ENCODE results near the gene NAT9. TPM values are rescaled to one million over a fixed set of nuclear protein-coding genes. Genes with fewer than 3 reads are reported as not detected.

NAT9 gene, protein sequence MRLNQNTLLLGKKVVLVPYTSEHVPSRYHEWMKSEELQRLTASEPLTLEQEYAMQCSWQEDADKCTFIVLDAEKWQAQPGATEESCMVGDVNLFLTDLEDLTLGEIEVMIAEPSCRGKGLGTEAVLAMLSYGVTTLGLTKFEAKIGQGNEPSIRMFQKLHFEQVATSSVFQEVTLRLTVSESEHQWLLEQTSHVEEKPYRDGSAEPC
- 67.8 TPM for total RNA-seq (ENCODE audit: unreplicated experiment)
- long read RNA-seq, transcript NAT9-201 (7 exons, 1,875 nt) = minor isoform, 5 of 34 reads
- long read RNA-seq, transcript NAT9-210 (7 exons, 1,860 nt) = major isoform, 7 of 34 reads
- long read RNA-seq, partial matches to known transcripts = 1 of 34 reads
- long read RNA-seq, other reads (novel, unspliced or antisense) = 15 of 34 reads

DNA sequence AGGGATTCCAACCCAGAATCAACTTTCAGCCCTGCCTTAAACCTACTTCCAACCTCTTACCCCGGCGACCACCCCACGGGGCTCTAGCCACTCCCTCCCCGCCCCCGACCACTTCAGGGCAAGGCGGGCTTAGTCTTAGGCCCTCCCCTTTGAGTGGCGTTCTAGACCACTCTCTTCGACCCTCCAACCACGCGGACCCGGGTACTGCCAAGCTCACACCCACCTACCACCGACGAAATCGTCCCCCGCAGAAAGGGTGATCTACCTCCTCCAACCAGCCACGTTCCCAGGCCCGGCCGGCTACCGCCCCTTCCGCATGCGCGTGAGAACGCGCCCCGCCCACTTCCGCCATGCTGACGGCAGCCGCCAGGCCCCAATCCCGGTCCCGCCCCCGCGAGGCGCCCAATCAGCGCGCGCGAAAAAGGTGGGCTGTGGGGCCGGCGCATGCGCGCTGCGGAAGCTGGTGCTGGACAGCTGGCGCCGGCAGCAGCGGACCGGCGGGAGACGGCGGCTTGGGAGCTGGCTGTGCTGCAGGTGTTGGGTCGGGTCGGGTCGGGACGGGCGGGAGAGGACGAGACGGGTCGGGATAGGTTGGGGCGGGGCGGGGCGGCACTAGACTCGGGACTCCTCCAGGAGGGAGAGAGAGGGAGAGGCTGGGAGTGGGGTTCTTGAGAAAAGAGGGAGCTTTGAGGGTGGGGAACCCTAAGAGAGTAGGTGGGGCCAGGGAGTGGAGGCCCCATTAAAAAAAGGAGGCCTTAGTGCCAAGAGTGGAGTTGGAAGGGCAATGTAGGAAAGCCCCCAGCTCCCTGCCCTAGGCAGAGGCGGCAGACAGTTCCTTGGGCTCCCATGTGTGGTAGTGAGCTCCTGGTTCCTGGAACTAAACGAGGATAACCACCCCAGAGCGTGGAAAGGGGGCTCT is at the start of gene NAT9:
Gene NAT9 (minus strand): TSS at position 302 of the 919 bp plus-strand sequence. CDS start 647 bp downstream, outside the sequence.
- Mint-ChIP-seq H3K9me3 (ENCODE audit: unreplicated experiment) (peaks cover 2% of the 10 kb centered on the region), H3K27ac (ENCODE audit: unreplicated experiment) (peak within 1 kb of the TSS; percentile 88), H3K4me3 (ENCODE audit: unreplicated experiment) (peak within 1 kb of the TSS; percentile 90), H3K4me1 (ENCODE audit: low read depth, unreplicated experiment) (peaks cover 23% of the 10 kb centered on the region), H3K36me3 (ENCODE audit: unreplicated experiment) (no peaks in the 10 kb centered on the region), H3K27me3 (ENCODE audit: unreplicated experiment) (peaks cover 4% of the 10 kb centered on the region)
- peak; percentile 100 for DNase-seq
- TF ChIP-seq, protein P1, sequence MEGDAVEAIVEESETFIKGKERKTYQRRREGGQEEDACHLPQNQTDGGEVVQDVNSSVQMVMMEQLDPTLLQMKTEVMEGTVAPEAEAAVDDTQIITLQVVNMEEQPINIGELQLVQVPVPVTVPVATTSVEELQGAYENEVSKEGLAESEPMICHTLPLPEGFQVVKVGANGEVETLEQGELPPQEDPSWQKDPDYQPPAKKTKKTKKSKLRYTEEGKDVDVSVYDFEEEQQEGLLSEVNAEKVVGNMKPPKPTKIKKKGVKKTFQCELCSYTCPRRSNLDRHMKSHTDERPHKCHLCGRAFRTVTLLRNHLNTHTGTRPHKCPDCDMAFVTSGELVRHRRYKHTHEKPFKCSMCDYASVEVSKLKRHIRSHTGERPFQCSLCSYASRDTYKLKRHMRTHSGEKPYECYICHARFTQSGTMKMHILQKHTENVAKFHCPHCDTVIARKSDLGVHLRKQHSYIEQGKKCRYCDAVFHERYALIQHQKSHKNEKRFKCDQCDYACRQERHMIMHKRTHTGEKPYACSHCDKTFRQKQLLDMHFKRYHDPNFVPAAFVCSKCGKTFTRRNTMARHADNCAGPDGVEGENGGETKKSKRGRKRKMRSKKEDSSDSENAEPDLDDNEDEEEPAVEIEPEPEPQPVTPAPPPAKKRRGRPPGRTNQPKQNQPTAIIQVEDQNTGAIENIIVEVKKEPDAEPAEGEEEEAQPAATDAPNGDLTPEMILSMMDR (IDR thresholded peaks at IDR 0.05; ENCODE audit: partially characterized antibody, unreplicated experiment) = no peak

DNA sequence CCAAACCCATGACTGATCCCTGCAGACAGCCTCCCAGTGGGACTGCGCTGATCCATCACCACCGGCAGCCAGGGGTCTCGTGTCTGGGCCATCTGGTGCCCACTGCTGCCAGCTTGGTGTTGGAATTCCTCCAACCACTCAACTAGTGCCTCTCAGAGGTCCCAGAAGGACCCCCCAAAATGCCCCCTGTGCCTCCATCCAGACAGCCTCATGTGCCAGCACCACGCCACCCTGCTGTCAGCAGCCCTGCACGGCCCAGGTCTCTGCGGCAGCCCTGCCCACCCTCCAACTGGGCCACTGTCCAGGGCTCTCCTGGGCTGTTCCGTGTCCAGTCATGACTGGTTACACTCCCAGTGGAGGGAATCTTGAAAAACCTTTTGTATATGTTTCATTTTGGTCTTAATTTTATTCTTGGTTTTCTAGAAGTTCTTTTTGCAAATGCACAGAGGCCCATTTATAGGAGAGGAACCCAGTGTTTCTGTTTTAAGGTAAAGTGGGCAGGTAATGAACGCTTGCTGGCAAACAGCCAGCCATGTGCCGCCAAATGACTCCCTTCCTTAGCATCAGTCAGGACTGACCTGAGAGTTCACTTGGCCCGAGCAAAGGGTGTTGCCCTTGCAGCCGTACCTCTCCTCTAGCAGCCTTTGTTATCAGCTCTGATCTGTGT is 48.9 kb upstream of the NAT9 start:
- Mint-ChIP-seq H3K4me1 (ENCODE audit: low read depth, unreplicated experiment) (peaks cover 12% of the 10 kb centered on the region), H3K27ac (ENCODE audit: unreplicated experiment) (no peak overlapping the region), H3K9me3 (ENCODE audit: unreplicated experiment) (peaks cover 4% of the 10 kb centered on the region), H3K27me3 (ENCODE audit: unreplicated experiment) (peaks cover 3% of the 10 kb centered on the region), H3K36me3 (ENCODE audit: unreplicated experiment) (no peaks in the 10 kb centered on the region), H3K4me3 (ENCODE audit: unreplicated experiment) (no peak overlapping the region)
- no peak for DNase-seq
- TF ChIP-seq, protein P1 (IDR thresholded peaks at IDR 0.05; ENCODE audit: partially characterized antibody, unreplicated experiment) = no peak

DNA sequence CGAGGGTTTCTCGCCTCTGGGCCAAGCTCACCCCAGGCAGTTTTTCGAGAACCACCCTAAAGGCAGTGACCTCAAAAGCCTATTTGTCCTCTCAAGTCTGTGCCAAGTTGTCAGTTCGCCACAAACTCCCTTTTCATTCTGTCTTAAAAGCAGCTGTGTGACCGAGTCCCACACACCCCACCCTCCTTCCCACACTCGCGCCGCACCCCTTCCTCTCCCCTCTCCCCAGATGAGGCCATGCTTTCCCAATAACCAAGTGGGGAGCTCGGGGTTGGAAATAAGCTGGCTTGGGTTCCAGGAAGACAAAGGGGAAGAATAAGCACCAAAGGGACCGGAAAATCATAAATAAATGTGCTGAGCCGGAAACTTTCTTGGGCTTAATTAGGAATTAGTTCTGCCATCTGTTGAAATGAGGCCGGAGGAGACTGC is 46.8 kb upstream of the NAT9 start:
- peaks cover 6% of the 10 kb centered on the region for H3K9me3 Mint-ChIP-seq (ENCODE audit: unreplicated experiment)
- peaks cover 5% of the 10 kb centered on the region for H3K27me3 Mint-ChIP-seq (ENCODE audit: unreplicated experiment)
- H3K4me1 Mint-ChIP-seq (ENCODE audit: low read depth, unreplicated experiment) = peaks cover 21% of the 10 kb centered on the region
- H3K4me3 Mint-ChIP-seq (ENCODE audit: unreplicated experiment) = no peak overlapping the region
- TF ChIP-seq, protein P1 (IDR thresholded peaks at IDR 0.05; ENCODE audit: partially characterized antibody, unreplicated experiment) = no peak
- no peak for DNase-seq
- H3K36me3 Mint-ChIP-seq (ENCODE audit: unreplicated experiment) = no peaks in the 10 kb centered on the region
- no peak overlapping the region for H3K27ac Mint-ChIP-seq (ENCODE audit: unreplicated experiment)

DNA sequence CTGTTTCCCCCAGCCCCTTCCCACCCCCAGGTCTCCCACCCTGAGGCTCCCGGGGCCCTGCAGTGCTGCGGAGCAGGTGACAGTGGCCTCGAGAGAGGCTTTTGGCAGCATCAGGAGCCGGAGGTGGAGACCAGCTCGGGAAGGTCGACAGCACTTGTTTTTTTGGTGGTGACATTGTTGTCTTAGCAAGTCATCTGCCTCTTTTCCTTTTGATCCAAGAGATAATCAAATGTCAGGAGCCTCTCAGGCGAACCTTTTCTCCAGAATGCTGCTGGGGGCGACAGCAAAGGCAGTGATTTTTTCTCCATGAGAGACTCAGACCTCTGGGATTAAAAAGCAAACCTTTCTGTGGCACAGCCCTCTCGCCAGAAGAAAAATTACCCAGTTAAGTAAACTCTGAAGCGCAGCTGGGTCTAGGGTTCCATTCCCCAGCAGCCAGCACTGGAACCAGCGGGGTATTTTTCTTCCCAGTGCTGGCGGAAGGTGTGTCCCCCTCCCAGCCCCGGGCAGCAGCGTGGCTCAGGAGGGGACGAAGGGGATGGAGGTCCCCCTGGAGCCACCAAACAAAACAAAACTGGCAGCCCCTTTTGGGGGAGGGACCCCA is 46.3 kb upstream of the NAT9 start:
- H3K9me3 Mint-ChIP-seq (ENCODE audit: unreplicated experiment) = peaks cover 6% of the 10 kb centered on the region
- no peak overlapping the region for H3K4me3 Mint-ChIP-seq (ENCODE audit: unreplicated experiment)
- no peak for DNase-seq
- H3K27me3 Mint-ChIP-seq (ENCODE audit: unreplicated experiment) = peaks cover 6% of the 10 kb centered on the region
- peaks cover 25% of the 10 kb centered on the region for H3K4me1 Mint-ChIP-seq (ENCODE audit: low read depth, unreplicated experiment)
- no peaks in the 10 kb centered on the region for H3K36me3 Mint-ChIP-seq (ENCODE audit: unreplicated experiment)
- TF ChIP-seq, protein P1 (IDR thresholded peaks at IDR 0.05; ENCODE audit: partially characterized antibody, unreplicated experiment) = no peak
- no peak overlapping the region for H3K27ac Mint-ChIP-seq (ENCODE audit: unreplicated experiment)

Data from glutamatergic neuron (in vitro differentiated cells).